Right lobe of liver (tissue), 4 donors: Measurements from ENCODE around the gene PPFIBP1.
"Not testable (repeated sequence)": the region's sequence is repeated elsewhere in the genome, so short reads cannot be mapped to it uniquely, and the experiment has no call there.

Experiments
- POLR2A ChIP-seq: fragments of 450-650 bp; IDR thresholded peaks from one replicate; pipeline ENCODE4 v1.6.1; 2017; ENCODE audit warnings: antibody characterized with exemption, mild to moderate bottlenecking
- TF ChIP-seq, protein P1 (sequence below), 4 donors: fragments of 200-600 bp in 3 of 4; fragments of 450-650 bp in 1 of 4; IDR thresholded peaks; one replicate each; pipeline versions ENCODE4 v1.5.1 to v1.8.0; 2016 to 2022; ENCODE audit warnings: antibody characterized with exemption in 4 of 4, mild to moderate bottlenecking in 2 of 4
- donor health status: DM: no; HTN: no; CAD: no.
- donor health status: DM: no; HTN: no; CAD: no.
- donor health status: DM: no; HTN: yes; CAD: no.

DNA sequence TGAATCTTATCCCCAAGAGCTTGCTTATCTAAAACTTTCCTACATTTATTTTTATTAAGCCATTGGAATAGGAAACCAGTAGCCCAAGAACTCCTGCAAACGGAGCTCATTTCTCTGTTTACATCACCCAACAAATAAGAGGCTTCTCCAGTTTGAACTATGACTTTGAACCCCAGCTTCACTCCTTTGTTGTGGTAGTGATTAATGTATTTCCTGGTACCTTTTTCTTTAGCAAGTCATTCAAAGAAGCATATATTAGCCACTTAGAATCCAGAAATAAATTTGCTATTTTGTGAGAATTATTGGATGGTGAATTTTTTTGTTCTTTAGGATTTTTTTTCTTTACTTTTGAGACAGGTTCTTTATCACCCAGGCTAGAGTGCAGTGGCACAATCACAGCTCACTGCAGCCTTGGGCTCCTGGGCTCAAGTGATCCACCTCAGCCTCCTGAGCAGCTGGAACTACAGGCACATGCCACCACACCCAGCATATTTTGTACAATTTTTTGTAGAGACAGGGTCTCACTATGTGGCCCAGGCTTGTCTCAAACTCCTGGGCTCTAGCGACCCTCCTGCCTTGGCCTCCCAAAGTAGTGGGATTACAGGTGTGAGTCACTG lies 104.0 kb downstream of the PPFIBP1 start:
- TF ChIP-seq, protein P1, sequence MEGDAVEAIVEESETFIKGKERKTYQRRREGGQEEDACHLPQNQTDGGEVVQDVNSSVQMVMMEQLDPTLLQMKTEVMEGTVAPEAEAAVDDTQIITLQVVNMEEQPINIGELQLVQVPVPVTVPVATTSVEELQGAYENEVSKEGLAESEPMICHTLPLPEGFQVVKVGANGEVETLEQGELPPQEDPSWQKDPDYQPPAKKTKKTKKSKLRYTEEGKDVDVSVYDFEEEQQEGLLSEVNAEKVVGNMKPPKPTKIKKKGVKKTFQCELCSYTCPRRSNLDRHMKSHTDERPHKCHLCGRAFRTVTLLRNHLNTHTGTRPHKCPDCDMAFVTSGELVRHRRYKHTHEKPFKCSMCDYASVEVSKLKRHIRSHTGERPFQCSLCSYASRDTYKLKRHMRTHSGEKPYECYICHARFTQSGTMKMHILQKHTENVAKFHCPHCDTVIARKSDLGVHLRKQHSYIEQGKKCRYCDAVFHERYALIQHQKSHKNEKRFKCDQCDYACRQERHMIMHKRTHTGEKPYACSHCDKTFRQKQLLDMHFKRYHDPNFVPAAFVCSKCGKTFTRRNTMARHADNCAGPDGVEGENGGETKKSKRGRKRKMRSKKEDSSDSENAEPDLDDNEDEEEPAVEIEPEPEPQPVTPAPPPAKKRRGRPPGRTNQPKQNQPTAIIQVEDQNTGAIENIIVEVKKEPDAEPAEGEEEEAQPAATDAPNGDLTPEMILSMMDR (IDR thresholded peaks at IDR 0.05) = not testable (repeated sequence)
- TF ChIP-seq POLR2A = not testable (repeated sequence)
